GM19351 (cell line): Measurements from ENCODE around the gene SLC24A3.

Experiments used
- ATAC-seq: cut with Tn5 transposase; IDR thresholded peaks from one replicate; pipeline ENCODE4 v1.9.1; 2021; ENCODE audit warnings: mild to moderate bottlenecking, moderate library complexity; ENCODE audit not compliant: unreplicated experiment

The SLC24A3 gene

DNA sequence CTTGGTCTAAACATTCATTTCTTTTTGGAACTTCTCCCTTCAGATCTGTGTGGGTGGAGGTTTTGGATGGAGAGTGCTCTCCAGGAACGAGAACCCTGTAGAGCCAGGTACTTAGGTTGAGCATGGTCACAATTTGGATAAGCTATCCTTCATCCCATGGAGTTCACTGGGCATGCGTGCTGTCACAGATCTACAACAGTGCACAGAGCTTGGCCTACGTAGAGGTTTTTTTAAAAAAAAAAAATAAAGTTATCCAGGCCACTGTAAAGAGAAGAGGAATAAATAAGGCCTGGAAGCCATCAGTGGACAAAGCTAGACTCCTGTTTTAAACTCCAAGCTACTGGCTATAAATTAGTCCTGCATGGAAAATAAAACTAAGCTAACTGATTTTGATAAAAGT lies 165.6 kb downstream of the SLC24A3 start:
- no peak for ATAC-seq

DNA sequence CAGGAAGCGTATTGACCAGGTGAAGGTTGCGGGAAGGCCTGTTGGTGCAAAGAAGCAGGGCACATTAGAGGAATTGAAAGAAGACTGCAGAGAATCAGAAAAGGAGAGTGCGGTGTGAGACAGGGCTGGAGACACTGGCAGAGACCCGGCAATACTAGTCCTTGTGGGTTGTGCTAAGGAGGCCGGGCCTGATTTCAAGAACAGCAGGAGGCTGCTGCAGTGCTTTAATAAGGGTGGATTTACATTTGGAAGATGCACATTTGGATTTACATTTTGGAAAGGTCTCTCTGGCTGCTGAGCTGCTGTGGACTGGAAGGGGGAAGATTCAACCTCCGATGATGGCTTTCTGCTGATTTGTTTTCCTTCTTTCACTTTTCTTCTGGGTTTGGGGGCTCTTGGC lies 167.8 kb downstream of the SLC24A3 start:
- no peak for ATAC-seq

GRCh38 chr20:19381947-19382346 lies 169.5 kb downstream of the SLC24A3 start:
- ATAC-seq: no peak

- no peak for ATAC-seq
These were observed 170.2 kb downstream of the SLC24A3 start for GRCh38 chr20:19382386-19383340.

DNA sequence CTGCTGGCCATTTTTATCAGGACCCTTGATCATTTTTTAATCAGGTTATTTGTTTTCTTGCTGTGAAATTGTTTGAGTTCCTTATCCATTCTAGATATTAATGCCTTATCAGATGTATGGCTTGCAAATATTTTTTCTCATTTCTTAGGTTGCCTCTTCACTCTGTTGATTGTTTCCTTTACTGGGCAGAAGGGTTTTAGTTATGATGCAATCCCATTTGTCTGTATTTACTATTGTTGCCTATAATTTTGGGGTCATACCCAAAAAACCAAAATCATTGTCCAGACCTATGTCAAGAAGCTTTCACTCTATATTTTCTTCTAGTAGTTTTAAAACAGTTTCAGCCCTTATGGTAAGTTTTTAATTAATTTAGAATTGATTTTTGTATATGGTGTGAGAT lies 172.5 kb downstream of the SLC24A3 start:
- no peak for ATAC-seq

DNA sequence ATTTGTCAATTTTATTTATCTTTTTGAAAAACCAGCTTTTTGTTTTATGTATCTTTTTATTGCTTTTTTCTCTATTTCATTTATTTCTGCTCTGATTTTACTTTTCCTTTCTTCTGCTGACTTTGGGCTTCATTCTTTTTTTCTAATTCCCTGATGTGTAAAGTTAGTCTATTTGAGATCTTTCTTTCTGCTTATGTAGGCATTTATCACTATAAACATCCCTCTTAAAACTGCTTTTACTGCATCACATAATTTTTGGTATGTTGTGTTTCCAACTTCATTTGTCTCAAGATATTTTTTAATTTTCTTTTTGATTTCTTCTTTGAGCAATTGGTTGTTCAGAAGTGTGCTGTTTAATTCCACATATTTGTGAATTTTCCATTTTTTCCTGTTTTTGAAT lies 174.8 kb downstream of the SLC24A3 start:
- no peak for ATAC-seq

DNA sequence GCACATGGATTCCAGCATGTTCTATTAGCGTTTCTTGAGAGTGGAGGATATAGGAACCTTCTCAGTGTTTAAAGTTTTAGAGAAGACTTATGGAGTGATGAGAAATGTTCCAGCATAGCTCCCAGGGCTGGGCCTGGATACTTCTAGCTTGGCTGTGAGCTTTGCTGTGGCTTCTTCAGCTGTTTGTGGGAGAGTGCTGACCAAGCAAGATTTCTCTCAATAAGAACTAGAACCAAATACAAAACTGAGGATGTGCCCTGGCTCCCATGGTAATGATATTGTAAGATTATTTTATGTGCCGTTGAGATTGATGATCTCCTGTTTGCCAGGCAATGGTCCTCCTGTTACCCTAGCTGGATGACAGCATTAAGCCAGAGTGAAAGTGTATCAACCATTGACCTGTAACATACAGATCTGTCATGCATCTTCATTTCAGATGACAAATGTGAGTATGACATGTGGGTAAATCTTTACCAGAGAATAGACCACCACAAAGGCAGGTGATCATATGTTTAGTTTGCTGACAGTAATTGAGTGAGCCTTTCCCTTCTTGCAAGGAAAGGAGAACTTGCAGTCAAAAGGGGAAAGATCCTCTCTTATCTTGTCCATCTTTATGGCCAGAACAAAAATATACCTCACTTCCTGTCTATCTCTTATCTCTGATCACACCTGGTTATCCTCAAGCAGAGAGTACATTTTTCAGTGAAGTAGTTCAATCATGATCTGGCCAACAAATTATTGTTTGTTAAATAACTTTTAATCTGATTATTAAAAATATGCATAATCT lies 180.1 kb downstream of the SLC24A3 start:
- ATAC-seq: no peak

DNA sequence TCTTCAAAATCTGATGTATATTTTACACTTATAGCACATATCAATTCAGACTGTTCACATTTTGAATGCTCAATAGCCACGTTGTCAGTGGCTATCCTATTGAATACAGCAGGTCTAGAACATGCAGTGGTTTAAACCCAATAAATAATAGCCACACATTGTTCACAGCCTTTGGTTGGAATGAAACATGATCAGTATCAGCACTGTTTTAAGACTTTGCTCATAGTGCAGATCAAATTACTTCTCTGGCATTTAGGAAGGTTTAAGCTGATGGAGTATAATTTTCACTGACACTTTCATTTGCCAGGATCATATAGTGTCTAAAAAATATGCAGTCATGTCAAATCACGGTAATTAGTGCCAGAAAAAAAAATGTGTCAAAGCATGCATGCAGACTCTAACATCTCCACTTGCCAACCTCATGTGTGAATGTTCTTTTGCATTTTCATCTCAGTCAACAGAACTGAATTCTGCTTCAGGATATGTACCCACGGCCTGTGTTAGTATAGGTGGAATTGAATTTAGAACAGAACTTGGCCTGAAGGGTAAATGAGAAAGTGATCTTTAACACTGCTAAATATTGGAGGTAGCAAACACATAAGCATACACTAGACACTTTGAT lies 184.1 kb downstream of the SLC24A3 start:
- no peak for ATAC-seq

- ATAC-seq: no peak
These were observed 184.8 kb downstream of the SLC24A3 start for GRCh38 chr20:19397226-19397625.

DNA sequence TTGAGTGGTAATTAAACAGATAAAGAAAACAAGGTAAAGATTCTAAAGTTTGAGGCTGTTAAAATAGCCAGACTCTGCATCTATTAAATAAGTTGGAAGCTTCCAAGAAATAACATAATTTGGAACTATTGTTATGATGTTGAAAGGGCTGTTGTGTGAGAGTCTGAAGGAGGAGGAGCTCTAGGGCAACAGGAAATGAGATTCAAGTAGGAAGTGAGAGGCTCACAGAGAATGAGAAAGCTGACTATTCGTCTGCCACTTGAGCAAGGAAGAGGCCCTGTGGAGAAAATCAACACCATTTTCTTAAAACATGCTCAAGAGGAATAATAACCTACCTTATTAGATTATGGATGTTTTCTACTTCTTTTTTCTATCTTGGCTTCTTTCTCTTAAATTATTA lies 185.2 kb downstream of the SLC24A3 start:
- no peak for ATAC-seq

GRCh38 chr20:19401096-19401495 lies 188.7 kb downstream of the SLC24A3 start:
- ATAC-seq: no peak

DNA sequence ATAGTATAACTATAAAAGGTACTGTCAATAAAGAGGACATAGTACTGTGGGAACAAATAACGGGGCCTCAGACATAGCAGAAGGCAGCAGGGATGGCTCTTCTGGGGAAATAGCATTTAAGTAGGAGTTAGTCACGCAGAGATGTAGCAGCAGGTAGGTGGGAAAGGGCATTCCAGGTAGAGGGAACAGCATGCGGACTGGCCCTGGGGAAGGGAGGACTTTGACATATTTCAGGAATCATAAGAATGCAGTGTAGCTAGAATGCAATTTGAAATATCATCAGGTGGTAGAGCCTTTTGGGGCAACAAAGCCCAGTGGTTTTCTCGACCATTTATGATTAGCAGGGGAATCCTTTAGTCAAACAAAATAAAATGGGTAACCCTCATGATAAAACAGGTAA lies 191.1 kb downstream of the SLC24A3 start:
- no peak for ATAC-seq

DNA sequence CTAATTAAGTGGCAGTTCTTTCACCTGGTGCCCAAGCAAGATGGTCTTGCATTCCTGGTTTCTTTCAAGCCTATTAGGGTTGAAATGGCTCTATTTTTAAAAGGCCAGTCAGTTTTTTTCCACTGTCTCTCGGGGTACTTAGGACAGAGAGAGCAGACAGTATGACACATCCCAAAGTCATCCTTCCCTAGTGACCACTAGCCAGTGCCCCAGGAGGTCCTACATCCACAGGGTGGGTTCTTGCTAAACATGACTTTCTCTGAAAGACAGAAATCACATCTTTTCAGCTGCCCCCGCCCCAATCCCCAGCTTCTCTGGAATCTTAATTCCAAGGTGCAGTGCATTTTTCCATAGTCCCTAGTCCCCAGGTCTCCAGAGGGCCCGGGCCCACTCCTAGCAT lies 192.4 kb downstream of the SLC24A3 start:
- ATAC-seq: no peak

- no peak for ATAC-seq
These were observed 193.5 kb downstream of the SLC24A3 start for GRCh38 chr20:19405958-19406357.

GRCh38 chr20:19406381-19406780 lies 193.9 kb downstream of the SLC24A3 start:
- ATAC-seq: no peak

- ATAC-seq: no peak
These were observed 194.8 kb downstream of the SLC24A3 start for GRCh38 chr20:19407196-19407595.

DNA sequence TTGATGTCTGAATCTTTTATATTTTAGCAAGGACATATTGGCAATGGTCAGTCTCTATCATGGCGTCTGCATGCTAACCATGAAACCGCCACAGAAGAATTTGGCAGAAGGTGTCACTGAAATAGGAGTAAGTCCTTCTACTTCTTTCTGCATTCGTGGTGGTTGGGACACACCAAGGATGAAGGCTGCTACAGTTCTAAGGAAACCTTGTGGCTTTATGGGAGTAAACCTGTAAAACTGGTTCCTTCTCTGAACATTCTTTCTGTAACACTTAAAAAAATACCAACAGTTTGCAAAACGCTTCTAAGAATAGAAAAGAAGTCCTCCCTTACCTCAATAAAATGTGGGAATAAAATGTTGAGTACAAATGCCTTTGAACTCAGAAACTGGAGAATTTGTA lies 195.3 kb downstream of the SLC24A3 start:
- ATAC-seq: no peak

- no peak for ATAC-seq
These were observed 196.5 kb downstream of the SLC24A3 start for GRCh38 chr20:19408971-19409370.

DNA sequence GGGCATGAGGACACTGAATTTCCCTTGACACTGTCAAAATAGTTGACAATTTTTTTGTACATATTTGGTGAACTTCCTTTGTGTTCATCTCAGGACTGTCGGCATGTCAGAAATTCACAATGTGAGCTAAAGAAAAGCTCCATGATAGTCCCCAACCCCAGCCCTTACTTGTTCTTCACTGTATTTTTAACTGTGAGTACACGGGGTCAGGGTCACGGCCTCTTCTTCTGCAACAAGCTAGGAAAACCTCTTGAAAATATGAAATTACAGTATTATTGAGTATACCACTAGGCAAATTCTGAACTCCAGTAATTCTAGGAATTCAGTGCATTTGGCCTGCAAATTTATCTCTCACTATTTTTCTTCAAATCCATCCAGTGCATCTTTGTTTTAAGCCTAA lies 199.4 kb downstream of the SLC24A3 start:
- ATAC-seq: no peak

DNA sequence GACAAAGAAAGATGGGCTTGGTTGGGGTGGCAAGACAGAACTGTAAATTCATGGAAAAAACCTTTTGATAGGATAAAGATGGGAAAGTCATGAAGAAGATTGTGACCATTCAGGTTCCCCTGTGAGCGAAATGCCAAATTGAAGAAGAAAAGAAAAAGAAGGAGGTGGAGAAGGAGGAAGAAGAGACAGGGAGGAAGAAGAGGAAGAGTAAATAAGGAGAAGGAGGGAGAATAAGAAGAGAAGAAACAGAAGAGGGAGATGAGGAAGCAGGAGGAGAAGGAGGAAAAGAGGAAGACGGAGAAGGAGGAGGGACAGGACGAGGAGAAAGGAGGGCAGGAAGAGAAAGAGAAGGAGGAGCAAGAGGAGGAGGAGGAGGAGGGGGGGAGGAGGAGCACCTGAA lies 199.8 kb downstream of the SLC24A3 start:
- no peak for ATAC-seq

GRCh38 chr20:19414600-19414999 lies 202.2 kb downstream of the SLC24A3 start:
- no peak for ATAC-seq

DNA sequence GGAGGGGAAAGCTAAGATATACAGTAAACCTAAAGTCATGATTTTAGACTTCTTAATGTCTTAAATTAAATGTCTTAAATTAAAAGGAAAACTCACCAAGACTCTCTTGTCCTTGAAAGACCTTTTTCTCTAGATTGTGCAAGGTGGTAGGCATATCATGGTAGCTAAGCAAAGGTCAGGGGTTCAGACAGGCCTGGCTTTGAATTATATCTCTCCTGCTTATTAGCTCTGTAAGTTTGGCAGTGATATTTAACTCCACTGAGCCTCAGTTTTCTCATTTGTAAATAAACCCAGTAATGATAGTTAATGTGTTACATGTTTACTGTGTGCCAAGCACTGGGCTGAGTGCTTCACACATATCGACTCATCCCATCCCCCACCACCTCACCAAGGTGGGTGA lies 203.3 kb downstream of the SLC24A3 start:
- no peak for ATAC-seq
